Measurements from ENCODE around the gene COL13A1.

COL13A1 gene

GRCh38 chr10:69888882-69889584 is 87.3 kb downstream of the COL13A1 start:
- no peaks in the 10 kb centered on the region for H3K36me3 Mint-ChIP-seq (ENCODE audit: insufficient read depth)
- H3K27me3 Mint-ChIP-seq, result peaks cover 17% of the 10 kb centered on the region in 2 donors
- ATAC-seq (replicated peaks) (no peak), DNase-seq (no peak)
- no peak overlapping the region for H3K4me3 Mint-ChIP-seq
- no peak overlapping the region for H3K27ac Mint-ChIP-seq
- no peaks in the 10 kb centered on the region for H3K9me3 Mint-ChIP-seq
- H3K4me1 Mint-ChIP-seq (ENCODE audit: low read depth in 2 of 2), result no peaks in the 10 kb centered on the region

GRCh38 chr10:69890065-69890847 is 88.5 kb downstream of the COL13A1 start:
- H3K4me3 Mint-ChIP-seq, result no peak overlapping the region
- peaks cover 11 to 26% of the 10 kb centered on the region in 2 donors for H3K27me3 Mint-ChIP-seq
- no peaks in the 10 kb centered on the region for H3K4me1 Mint-ChIP-seq (ENCODE audit: low read depth in 2 of 2)
- DNase-seq (no peak), ATAC-seq (replicated peaks) (no peak)
- H3K9me3 Mint-ChIP-seq, result no peaks in the 10 kb centered on the region
- no peak overlapping the region for H3K27ac Mint-ChIP-seq
- H3K36me3 Mint-ChIP-seq (ENCODE audit: insufficient read depth), result no peaks in the 10 kb centered on the region

GRCh38 chr10:69891057-69891617 is 89.4 kb downstream of the COL13A1 start:
- H3K36me3 Mint-ChIP-seq (ENCODE audit: insufficient read depth), result no peaks in the 10 kb centered on the region
- no peaks in the 10 kb centered on the region for H3K4me1 Mint-ChIP-seq (ENCODE audit: low read depth in 2 of 2)
- H3K27me3 Mint-ChIP-seq, result peaks cover 6 to 35% of the 10 kb centered on the region in 2 donors
- no peak overlapping the region for H3K4me3 Mint-ChIP-seq
- ATAC-seq (replicated peaks) (no peak), DNase-seq (no peak)
- no peak overlapping the region for H3K27ac Mint-ChIP-seq
- H3K9me3 Mint-ChIP-seq, result no peaks in the 10 kb centered on the region

GRCh38 chr10:69892406-69892805 is 90.7 kb downstream of the COL13A1 start:
- Mint-ChIP-seq H3K36me3 (ENCODE audit: insufficient read depth) (no peaks in the 10 kb centered on the region), H3K27ac (no peak overlapping the region), H3K9me3 (no peaks in the 10 kb centered on the region), H3K27me3 (peaks cover 11 to 37% of the 10 kb centered on the region in 2 donors), H3K4me1 (ENCODE audit: low read depth in 2 of 2) (no peaks in the 10 kb centered on the region), H3K4me3 (no peak overlapping the region)
- no peak for ATAC-seq (replicated peaks)
- no peak for DNase-seq

GRCh38 chr10:69892816-69893215 is 91.1 kb downstream of the COL13A1 start:
- no peak overlapping the region for H3K27ac Mint-ChIP-seq
- H3K4me1 Mint-ChIP-seq (ENCODE audit: low read depth in 2 of 2), result no peaks in the 10 kb centered on the region
- DNase-seq (no peak), ATAC-seq (replicated peaks) (no peak)
- H3K27me3 Mint-ChIP-seq, result peaks cover 11 to 33% of the 10 kb centered on the region in 2 donors
- H3K4me3 Mint-ChIP-seq, result no peak overlapping the region
- no peaks in the 10 kb centered on the region for H3K9me3 Mint-ChIP-seq
- no peaks in the 10 kb centered on the region for H3K36me3 Mint-ChIP-seq (ENCODE audit: insufficient read depth)

- ATAC-seq (replicated peaks), result no peak
- no peak for DNase-seq
- Mint-ChIP-seq H3K9me3 (no peaks in the 10 kb centered on the region), H3K4me3 (no peak overlapping the region), H3K27me3 (peaks cover 11 to 33% of the 10 kb centered on the region in 2 donors), H3K36me3 (ENCODE audit: insufficient read depth) (peaks cover under 1% of the 10 kb centered on the region), H3K27ac (no peak overlapping the region), H3K4me1 (ENCODE audit: low read depth in 2 of 2) (no peaks in the 10 kb centered on the region)
These were observed 91.7 kb downstream of the COL13A1 start for GRCh38 chr10:69893271-69893900.

GRCh38 chr10:69894156-69894555 is 92.5 kb downstream of the COL13A1 start:
- H3K36me3 Mint-ChIP-seq (ENCODE audit: insufficient read depth), result peaks cover 3% of the 10 kb centered on the region
- no peak overlapping the region for H3K27ac Mint-ChIP-seq
- ATAC-seq (replicated peaks), result no peak
- no peak for DNase-seq
- peaks cover 11 to 27% of the 10 kb centered on the region in 2 donors for H3K27me3 Mint-ChIP-seq
- no peak overlapping the region for H3K4me3 Mint-ChIP-seq
- H3K9me3 Mint-ChIP-seq, result no peaks in the 10 kb centered on the region
- H3K4me1 Mint-ChIP-seq (ENCODE audit: low read depth in 2 of 2), result no peaks in the 10 kb centered on the region

GRCh38 chr10:69895759-69896158 is 94.1 kb downstream of the COL13A1 start:
- Mint-ChIP-seq H3K9me3 (no peaks in the 10 kb centered on the region), H3K4me1 (ENCODE audit: low read depth in 2 of 2) (no peaks in the 10 kb centered on the region), H3K4me3 (no peak overlapping the region), H3K27me3 (peaks cover 11 to 27% of the 10 kb centered on the region in 2 donors), H3K27ac (no peak overlapping the region), H3K36me3 (ENCODE audit: insufficient read depth) (peaks cover 3% of the 10 kb centered on the region)
- DNase-seq (no peak), ATAC-seq (replicated peaks) (no peak)

- Mint-ChIP-seq H3K4me1 (ENCODE audit: low read depth in 2 of 2) (no peaks in the 10 kb centered on the region), H3K9me3 (no peaks in the 10 kb centered on the region), H3K4me3 (no peak overlapping the region), H3K27me3 (peaks cover 6 to 27% of the 10 kb centered on the region in 2 donors), H3K27ac (no peak overlapping the region), H3K36me3 (ENCODE audit: insufficient read depth) (peaks cover 3% of the 10 kb centered on the region)
- no peak for DNase-seq
- no peak for ATAC-seq (replicated peaks)
These were observed 95.0 kb downstream of the COL13A1 start for GRCh38 chr10:69896606-69897231.

- H3K27ac Mint-ChIP-seq, result no peak overlapping the region
- H3K36me3 Mint-ChIP-seq (ENCODE audit: insufficient read depth), result peaks cover 3% of the 10 kb centered on the region
- H3K27me3 Mint-ChIP-seq, result peaks cover 6 to 27% of the 10 kb centered on the region in 2 donors
- DNase-seq, result no peak
- no peak overlapping the region for H3K4me3 Mint-ChIP-seq
- no peak for ATAC-seq (replicated peaks)
- no peaks in the 10 kb centered on the region for H3K4me1 Mint-ChIP-seq (ENCODE audit: low read depth in 2 of 2)
- H3K9me3 Mint-ChIP-seq, result no peaks in the 10 kb centered on the region
These were observed 95.7 kb downstream of the COL13A1 start for GRCh38 chr10:69897432-69897831.

- Mint-ChIP-seq H3K27ac (no peak overlapping the region), H3K9me3 (no peaks in the 10 kb centered on the region), H3K4me1 (ENCODE audit: low read depth in 2 of 2) (no peaks in the 10 kb centered on the region), H3K27me3 (peaks cover 6 to 27% of the 10 kb centered on the region in 2 donors), H3K36me3 (ENCODE audit: insufficient read depth) (peaks cover 3% of the 10 kb centered on the region), H3K4me3 (no peak overlapping the region)
- DNase-seq (no peak), ATAC-seq (replicated peaks) (no peak)
These were observed 96.3 kb downstream of the COL13A1 start for GRCh38 chr10:69897999-69898398.

GRCh38 chr10:69898524-69898923 is 96.8 kb downstream of the COL13A1 start:
- Mint-ChIP-seq H3K4me3 (no peak overlapping the region), H3K9me3 (no peaks in the 10 kb centered on the region), H3K27me3 (peaks cover 6 to 27% of the 10 kb centered on the region in 2 donors), H3K27ac (no peak overlapping the region), H3K4me1 (ENCODE audit: low read depth in 2 of 2) (no peaks in the 10 kb centered on the region), H3K36me3 (ENCODE audit: insufficient read depth) (peaks cover 3% of the 10 kb centered on the region)
- no peak for ATAC-seq (replicated peaks)
- DNase-seq, result no peak

- Mint-ChIP-seq H3K9me3 (no peaks in the 10 kb centered on the region), H3K27ac (no peak overlapping the region)
These were observed 97.2 kb downstream of the COL13A1 start for GRCh38 chr10:69898941-69899340.

More at GRCh38 chr10:69898941-69899340, 97.2 kb downstream of the COL13A1 start:
- Mint-ChIP-seq H3K36me3 (ENCODE audit: insufficient read depth) (peaks cover 3% of the 10 kb centered on the region), H3K27me3 (peaks cover 6 to 28% of the 10 kb centered on the region in 2 donors), H3K4me3 (no peak overlapping the region), H3K4me1 (ENCODE audit: low read depth in 2 of 2) (no peaks in the 10 kb centered on the region)
- DNase-seq (no peak), ATAC-seq (replicated peaks) (no peak)
